NCI-H1105 treated with DMSO at 0.1 percent for 48 hours (cell line): Measurements from ENCODE around the gene HTR4.
"Not testable (repeated sequence)": the region's sequence is repeated elsewhere in the genome, so short reads cannot be mapped to it uniquely, and the experiment has no call there.

Experiments
- DNase-seq: peaks from one replicate; lab custom pipeline; 2025; lab: John Stamatoyannopoulos, UW

Gene HTR4

GRCh38 chr5:148532969-148533670 lies 121.2 kb downstream of the HTR4 start:
- no peak for DNase-seq

GRCh38 chr5:148529450-148529849 lies 124.9 kb downstream of the HTR4 start:
- DNase-seq: not testable (repeated sequence)

GRCh38 chr5:148524721-148525120 lies 129.6 kb downstream of the HTR4 start:
- DNase-seq: no peak

- DNase-seq: no peak
Observed at GRCh38 chr5:148523139-148523538, 131.2 kb downstream of the HTR4 start.

- no peak for DNase-seq
Observed at GRCh38 chr5:148515460-148515859, 138.9 kb downstream of the HTR4 start.

- no peak for DNase-seq
Observed at GRCh38 chr5:148514344-148514743, 140.0 kb downstream of the HTR4 start.

GRCh38 chr5:148512498-148512897 lies 141.8 kb downstream of the HTR4 start:
- no peak for DNase-seq

- no peak for DNase-seq
Observed at GRCh38 chr5:148511810-148512347, 142.4 kb downstream of the HTR4 start.

GRCh38 chr5:148509893-148510292 lies 144.4 kb downstream of the HTR4 start:
- no peak for DNase-seq

GRCh38 chr5:148507648-148508047 lies 146.7 kb downstream of the HTR4 start:
- DNase-seq: no peak

GRCh38 chr5:148499452-148499851 lies 154.9 kb downstream of the HTR4 start:
- DNase-seq: no peak

- DNase-seq: no peak
Observed at GRCh38 chr5:148497757-148498156, 156.6 kb downstream of the HTR4 start.

GRCh38 chr5:148492351-148492750 lies 162.0 kb downstream of the HTR4 start:
- DNase-seq: no peak

- DNase-seq: no peak
Observed at GRCh38 chr5:148491793-148492184, 162.5 kb downstream of the HTR4 start.

- DNase-seq: no peak
Observed at GRCh38 chr5:148491015-148491792, 163.1 kb downstream of the HTR4 start.

GRCh38 chr5:148488757-148489156 lies 165.6 kb downstream of the HTR4 start:
- DNase-seq: no peak

- DNase-seq: no peak
Observed at GRCh38 chr5:148486456-148486855, 167.9 kb downstream of the HTR4 start.

GRCh38 chr5:148484651-148485050 lies 169.7 kb downstream of the HTR4 start:
- DNase-seq: no peak

GRCh38 chr5:148483750-148484149 lies 170.6 kb downstream of the HTR4 start:
- DNase-seq: no peak

GRCh38 chr5:148482697-148483462 lies 171.4 kb downstream of the HTR4 start:
- DNase-seq: no peak

- DNase-seq: no peak
Observed at GRCh38 chr5:148482196-148482595, 172.1 kb downstream of the HTR4 start.

- no peak for DNase-seq
Observed at GRCh38 chr5:148477429-148477828, 176.9 kb downstream of the HTR4 start.

- no peak for DNase-seq
Observed at GRCh38 chr5:148476302-148476701, 178.0 kb downstream of the HTR4 start.
